Measurements from ENCODE around the gene GPR146.

The GPR146 gene

GRCh38 chr7:1049801-1050200 lies 5.5 kb downstream of the GPR146 start:
- TF ChIP-seq REST (IDR thresholded peaks at IDR 0.05; ENCODE audit: insufficient read depth in 1 of 2, low read depth in 2 of 2, low read length in 2 of 2) (no peak), SIN3A (IDR thresholded peaks at IDR 0.05; ENCODE audit: borderline replicate concordance, insufficient read depth, low read length) (no peak), POLR2AphosphoS5 (IDR thresholded peaks at IDR 0.05; ENCODE audit: low read depth, low read length) (no peak), FOXP2 (optimal IDR thresholded peaks at IDR 0.05; ENCODE audit: borderline replicate concordance, extremely low read depth, extremely low read length, insufficient read depth) (no peak), TAF1 (IDR thresholded peaks at IDR 0.05; ENCODE audit: borderline replicate concordance, insufficient read depth, low read length) (no peak)

GRCh38 chr7:1050254-1050906 lies 6.0 kb downstream of the GPR146 start:
- TF ChIP-seq TAF1 (IDR thresholded peaks at IDR 0.05; ENCODE audit: borderline replicate concordance, insufficient read depth, low read length) (no peak), REST (IDR thresholded peaks at IDR 0.05; ENCODE audit: insufficient read depth in 1 of 2, low read depth in 2 of 2, low read length in 2 of 2) (no peak), FOXP2 (optimal IDR thresholded peaks at IDR 0.05; ENCODE audit: borderline replicate concordance, extremely low read depth, extremely low read length, insufficient read depth) (no peak), POLR2AphosphoS5 (IDR thresholded peaks at IDR 0.05; ENCODE audit: low read depth, low read length) (no peak), SIN3A (IDR thresholded peaks at IDR 0.05; ENCODE audit: borderline replicate concordance, insufficient read depth, low read length) (no peak)

GRCh38 chr7:1050956-1051690 lies 6.8 kb downstream of the GPR146 start:
- TF ChIP-seq POLR2AphosphoS5 (IDR thresholded peaks at IDR 0.05; ENCODE audit: low read depth, low read length) (no peak), TAF1 (IDR thresholded peaks at IDR 0.05; ENCODE audit: borderline replicate concordance, insufficient read depth, low read length) (no peak)

- TF ChIP-seq POLR2AphosphoS5 (IDR thresholded peaks at IDR 0.05; ENCODE audit: low read depth, low read length) (no peak), FOXP2 (optimal IDR thresholded peaks at IDR 0.05; ENCODE audit: borderline replicate concordance, extremely low read depth, extremely low read length, insufficient read depth) (no peak), REST (IDR thresholded peaks at IDR 0.05; ENCODE audit: insufficient read depth in 1 of 2, low read depth in 2 of 2, low read length in 2 of 2) (no peak), TAF1 (IDR thresholded peaks at IDR 0.05; ENCODE audit: borderline replicate concordance, insufficient read depth, low read length) (no peak), SIN3A (IDR thresholded peaks at IDR 0.05; ENCODE audit: borderline replicate concordance, insufficient read depth, low read length) (no peak)
These were observed 7.9 kb downstream of the GPR146 start for GRCh38 chr7:1052031-1052818.

- TF ChIP-seq SIN3A (IDR thresholded peaks at IDR 0.05; ENCODE audit: borderline replicate concordance, insufficient read depth, low read length) (no peak), FOXP2 (optimal IDR thresholded peaks at IDR 0.05; ENCODE audit: borderline replicate concordance, extremely low read depth, extremely low read length, insufficient read depth) (no peak), TAF1 (IDR thresholded peaks at IDR 0.05; ENCODE audit: borderline replicate concordance, insufficient read depth, low read length) (no peak), POLR2AphosphoS5 (IDR thresholded peaks at IDR 0.05; ENCODE audit: low read depth, low read length) (no peak), REST (IDR thresholded peaks at IDR 0.05; ENCODE audit: insufficient read depth in 1 of 2, low read depth in 2 of 2, low read length in 2 of 2) (no peak)
These were observed 8.7 kb downstream of the GPR146 start for GRCh38 chr7:1053002-1053411.

All from PFSK-1 (cell line).